SIG-M5 (cell line): ENCODE measurements around the gene ARHGEF10L.

ENCODE experiments used
- DNase-seq: peaks from one replicate; lab custom pipeline; 2025; lab: John Stamatoyannopoulos, UW

The ARHGEF10L gene

GRCh38 chr1:17713993-17714392 is 174.5 kb downstream of the ARHGEF10L start:
- no peak for DNase-seq

- DNase-seq, result no peak
Measured at GRCh38 chr1:17717594-17718535, 178.4 kb downstream of the ARHGEF10L start.

DNA sequence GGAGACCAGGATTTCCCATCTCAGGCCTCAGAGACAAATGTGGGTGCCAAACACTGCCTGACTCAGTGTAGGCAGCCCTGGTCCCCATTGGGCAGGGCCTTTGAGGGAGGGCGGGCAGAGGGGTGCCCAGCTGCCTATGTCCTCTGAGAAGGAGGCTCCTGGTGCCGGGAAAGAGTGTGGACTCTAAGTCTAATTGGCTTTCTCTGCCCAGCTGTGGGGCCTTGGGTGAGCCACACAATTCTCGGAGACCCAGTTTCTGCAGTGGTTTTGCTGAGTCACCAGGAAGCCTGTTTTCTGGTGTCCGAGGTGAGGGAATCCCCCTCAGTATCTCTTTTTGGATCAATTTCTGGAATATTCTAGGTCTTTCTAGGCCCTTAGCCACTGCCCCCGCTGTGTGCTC is 180.4 kb downstream of the ARHGEF10L start:
- DNase-seq, result no peak

DNA sequence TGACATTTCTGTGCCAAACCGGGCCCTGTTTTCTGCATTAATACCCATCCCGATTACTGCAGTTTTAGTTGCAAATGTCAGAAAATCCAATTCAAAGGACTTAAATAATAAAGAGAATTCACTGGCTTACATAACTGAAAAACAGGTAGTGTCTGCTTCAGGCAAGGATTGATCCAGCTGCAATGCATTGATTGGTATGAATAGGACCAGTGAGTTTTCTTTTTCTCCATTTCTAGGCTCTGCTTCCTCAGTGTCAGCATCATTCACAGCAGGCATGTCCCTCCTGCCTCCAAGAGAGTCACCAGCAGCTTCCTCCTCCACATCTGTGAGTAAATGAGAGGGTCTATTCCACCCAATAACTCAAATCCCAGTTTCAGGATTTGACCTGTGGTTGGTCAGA is 181.9 kb downstream of the ARHGEF10L start:
- no peak for DNase-seq

GRCh38 chr1:17723684-17724083 is 184.2 kb downstream of the ARHGEF10L start:
- DNase-seq, result no peak

DNA sequence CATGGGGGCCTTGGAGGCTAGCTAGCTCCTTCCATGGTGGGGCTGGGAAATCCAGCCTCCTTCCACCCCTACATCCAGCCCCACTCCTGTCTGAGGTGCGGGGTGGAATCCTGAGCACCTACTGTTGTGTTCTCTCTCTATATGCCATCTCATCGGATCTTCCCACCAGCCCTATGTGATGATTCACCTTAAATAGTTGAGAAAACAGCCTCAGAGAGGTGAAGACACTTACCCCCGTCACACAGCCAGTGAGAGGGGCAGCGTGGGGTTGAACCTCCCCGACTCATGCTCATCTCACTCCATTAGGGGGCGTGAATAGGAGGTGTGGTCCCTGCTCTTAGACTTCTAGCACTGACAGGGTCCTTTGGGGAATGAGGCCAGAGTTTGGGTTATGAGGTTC is 184.7 kb downstream of the ARHGEF10L start:
- no peak for DNase-seq

GRCh38 chr1:17725084-17725719 is 185.7 kb downstream of the ARHGEF10L start:
- DNase-seq, result no peak

DNA sequence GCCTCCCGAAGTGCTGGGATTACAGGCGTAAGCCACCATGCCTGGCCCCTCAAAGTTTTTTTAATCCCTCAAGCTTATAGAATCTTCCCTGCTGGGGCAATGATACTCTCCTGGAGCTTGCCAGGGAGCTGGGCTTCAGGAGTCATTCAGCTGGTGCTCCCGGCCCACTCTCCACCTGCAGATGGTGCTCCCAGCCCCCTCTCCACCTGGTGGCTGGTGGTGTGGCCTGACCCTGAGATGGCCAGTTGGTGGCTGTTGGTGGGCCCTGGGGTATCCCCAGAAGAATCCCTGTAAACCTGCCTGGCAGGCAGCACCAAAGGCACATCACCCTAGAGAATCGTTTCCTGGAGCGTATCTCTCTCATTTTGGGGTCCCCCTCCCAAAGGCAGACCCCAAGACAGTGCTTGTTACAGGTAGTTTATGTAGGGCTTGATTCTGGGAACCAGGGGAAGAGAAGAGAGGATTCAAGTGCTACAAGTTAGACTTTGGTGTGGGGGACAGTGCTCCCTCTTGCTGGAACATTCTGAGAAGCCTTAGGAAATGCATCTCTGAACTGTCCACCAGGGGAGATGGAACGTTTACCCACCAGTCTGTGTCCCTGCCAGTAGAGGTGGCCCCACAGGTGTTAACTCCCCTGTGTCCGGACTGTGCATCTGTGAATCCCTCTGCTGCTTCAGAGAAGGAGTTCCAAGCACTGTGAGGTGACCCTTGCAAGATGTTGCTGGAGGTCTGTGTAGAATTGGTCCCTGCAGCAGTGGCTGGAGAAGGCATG is 186.5 kb downstream of the ARHGEF10L start:
- no peak for DNase-seq

GRCh38 chr1:17728123-17728712 is 188.7 kb downstream of the ARHGEF10L start:
- DNase-seq, result no peak

DNA sequence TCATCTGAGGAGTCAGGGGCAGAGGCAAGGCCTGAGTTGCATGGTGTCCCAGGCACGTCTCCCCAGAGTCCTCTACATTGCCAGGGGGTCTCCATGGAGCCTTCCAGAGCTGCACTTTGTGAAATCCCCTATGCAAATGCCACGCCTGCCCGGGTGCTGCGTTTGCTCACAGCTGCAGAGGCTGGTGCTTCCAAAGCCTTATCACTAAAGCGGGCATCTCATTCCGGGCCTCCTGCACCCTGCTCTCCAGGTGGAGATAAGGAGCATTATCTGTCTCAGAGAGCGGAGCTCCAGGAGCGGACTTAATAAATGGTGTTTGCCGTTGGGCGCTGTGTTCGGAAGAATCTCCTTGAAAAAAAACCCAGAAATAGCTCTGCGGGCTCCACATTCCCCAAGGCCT is 189.8 kb downstream of the ARHGEF10L start:
- DNase-seq, result no peak

GRCh38 chr1:17729909-17730308 is 190.4 kb downstream of the ARHGEF10L start:
- no peak for DNase-seq

DNA sequence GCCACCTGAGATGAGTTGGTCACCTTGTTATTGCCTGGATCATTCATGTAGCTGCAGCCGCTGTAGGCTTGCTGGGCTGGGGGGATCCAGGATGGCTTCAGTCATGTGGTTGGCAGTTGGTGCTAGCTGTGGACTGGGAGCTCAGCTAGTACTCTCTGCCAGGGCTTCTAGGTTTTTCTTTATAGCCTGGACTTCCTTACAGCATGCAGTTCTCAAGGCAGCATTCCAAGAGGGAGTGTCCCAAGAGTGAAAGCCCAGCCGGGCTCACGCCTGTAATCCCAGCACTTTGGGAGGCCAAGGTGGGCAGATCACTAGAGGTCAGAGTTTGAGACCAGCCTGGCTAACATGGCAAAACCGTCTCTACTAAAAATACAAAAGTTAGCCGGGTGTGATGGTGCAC is 192.0 kb downstream of the ARHGEF10L start:
- DNase-seq, result no peak

- no peak for DNase-seq
Measured at GRCh38 chr1:17732475-17732874, 193.0 kb downstream of the ARHGEF10L start.

DNA sequence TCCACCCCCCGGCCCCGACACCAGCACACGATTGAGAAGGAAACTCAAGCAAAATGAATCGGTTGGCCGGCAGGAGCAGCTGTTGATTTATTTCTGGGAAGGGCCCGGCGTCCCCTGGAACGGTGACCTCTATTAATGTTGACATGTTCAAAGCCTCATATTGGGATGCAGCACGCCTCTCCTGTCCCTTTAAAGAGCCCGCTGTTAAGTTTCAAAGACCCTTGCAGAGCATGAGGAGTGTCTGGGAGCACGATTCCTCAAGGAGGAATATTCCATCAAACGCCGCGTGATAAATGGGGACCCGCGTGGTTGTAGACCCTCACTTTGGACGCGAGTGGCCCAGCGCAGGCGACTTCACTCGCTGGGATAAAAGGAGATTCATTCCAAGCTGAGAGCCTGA is 194.2 kb downstream of the ARHGEF10L start:
- DNase-seq, result no peak

- no peak for DNase-seq
Measured at GRCh38 chr1:17734609-17735008, 195.1 kb downstream of the ARHGEF10L start.

DNA sequence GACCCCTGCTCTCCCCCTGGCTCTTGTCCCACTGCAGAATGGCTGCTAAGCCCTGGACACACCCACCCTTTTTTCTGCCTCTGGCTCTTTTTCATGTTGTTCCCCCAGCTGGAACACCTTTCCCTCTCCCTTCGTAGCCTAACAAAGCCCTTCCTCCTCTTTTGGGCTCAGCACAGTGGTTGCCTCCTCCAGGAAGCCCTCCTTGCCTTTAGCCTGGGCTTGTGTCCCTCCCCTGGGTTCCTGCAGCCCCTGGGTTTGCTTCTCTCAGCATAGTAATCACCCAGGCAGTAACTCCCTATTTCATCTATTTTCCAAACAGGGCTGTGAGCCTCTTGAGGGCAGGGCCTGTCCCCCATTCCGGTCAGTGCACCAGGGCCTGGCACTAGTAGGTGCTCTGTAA is 195.8 kb downstream of the ARHGEF10L start:
- DNase-seq, result no peak

DNA sequence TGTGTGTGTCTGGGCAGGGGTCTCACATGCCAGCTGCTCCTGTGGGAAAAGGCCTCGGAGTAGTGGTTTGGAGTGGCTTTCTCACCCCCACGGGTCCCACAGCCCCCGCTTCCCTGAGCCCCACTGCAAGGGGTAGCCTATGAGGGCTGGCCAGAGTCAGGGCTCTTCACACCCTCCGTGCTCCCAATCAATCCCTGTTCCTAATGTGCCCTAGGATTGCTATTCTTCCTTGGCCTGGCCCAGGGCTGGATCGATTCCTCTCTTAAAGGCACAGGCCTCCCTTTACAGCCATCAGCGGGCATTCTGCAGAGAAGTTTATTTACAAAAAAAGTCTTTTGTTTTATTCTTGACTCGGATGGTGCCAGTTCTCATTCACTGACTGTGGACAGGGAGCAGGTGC is 196.3 kb downstream of the ARHGEF10L start:
- DNase-seq, result no peak

DNA sequence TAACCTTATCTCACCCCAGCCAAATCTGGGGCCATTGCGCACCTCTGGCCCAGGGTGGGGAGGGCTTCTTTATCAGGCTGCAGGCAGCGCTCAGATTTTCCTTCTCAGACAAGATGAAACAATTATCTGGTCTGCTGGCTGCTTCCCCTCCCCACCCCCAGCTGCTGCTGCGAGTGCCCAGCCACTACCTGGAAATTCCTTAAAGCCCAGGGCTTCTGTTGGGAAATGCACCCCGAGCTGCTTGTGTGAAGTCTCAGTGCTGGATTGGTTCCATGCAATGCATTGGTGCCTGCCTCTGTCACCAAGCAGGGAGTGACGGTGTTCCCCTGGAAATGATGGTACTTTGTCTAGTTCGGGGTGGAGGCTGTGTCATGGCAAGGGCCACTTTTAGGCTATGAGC is 197.1 kb downstream of the ARHGEF10L start:
- no peak for DNase-seq

DNA sequence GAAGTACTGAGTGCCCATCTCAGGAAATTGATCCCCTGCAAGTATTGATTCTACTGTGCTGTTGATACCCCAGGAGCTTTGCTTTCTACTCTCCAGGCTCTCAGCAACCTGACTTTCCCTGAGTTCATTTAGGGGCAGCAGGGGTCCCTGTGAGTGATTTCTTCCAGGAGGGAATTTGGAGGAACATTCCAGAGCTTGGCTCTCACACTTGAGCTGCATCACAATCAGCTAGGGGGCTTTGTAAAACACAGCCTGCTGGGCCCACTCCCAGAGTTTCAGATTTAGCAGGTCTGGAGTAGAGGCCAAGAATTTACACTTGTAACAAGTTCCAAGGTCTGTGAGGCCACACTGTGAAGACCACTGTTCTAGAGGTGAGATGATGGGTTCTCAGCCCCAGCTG is 199.6 kb downstream of the ARHGEF10L start:
- DNase-seq, result no peak

DNA sequence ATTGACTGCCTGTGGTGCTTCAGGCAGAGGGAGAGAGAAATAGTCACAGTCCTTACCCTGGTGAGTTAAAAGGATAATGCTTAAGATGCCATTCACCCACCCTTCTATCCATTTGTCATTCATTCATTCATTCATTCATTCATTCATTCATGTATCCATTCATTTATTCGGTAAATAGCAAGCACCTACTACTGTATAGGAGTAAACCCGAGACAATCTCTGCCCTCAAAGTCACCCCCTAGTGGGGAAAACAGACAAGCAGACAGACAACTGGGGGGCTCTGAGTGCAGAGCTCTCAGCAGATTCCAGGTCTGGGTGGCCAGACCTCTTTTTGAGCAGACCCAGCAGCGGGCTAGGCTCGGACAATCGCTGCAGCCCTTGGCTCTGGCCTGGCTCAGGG is 201.6 kb downstream of the ARHGEF10L start:
- no peak for DNase-seq

DNA sequence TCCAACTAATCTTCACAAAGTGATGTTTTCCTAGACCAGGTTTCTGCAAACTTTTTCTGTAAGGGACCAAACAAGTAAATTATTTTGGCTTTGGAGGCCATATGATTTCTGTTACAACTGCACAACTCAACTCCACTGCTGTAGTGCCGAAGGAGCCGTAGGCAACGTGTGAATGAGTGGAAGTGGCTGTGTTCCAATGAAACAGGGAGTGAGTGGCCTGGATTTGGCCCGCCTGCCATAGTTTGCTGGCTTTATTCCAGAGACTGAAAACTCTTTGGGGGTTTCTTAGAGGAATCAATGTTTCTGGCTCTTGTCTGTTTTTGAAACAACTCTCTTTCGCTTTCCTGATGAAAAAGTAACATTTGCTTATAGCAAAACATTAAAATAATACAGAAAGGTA is 203.1 kb downstream of the ARHGEF10L start:
- DNase-seq, result no peak

- no peak for DNase-seq
Measured at GRCh38 chr1:17743008-17743647, 203.6 kb downstream of the ARHGEF10L start.
